GM13976 (cell line): ENCODE data around the gene NUDT8.
A peak's percentile ranks its signal among the peaks of the same experiment; 100 is the strongest.

Experiments
- DNase-seq: peaks from one replicate; pipeline ENCODE4 v3.0.0; 2012; ENCODE audit warnings: low spot score
- CTCF ChIP-seq: IDR thresholded peaks from 2 replicates; pipeline ENCODE4 v1.5.1; 2012; ENCODE audit warnings: borderline replicate concordance, mild to moderate bottlenecking; ENCODE audit not compliant: insufficient read depth; ENCODE audit errors: extremely low read depth, missing control alignments, control extremely low read depth
- in situ Hi-C: fragments of 300-500 bp; cut with MboI; formaldehyde crosslinking; loops from one replicate; pipeline ENCODE4 v1.12.0; 2022; ENCODE audit warnings: low sequenced_read_pairs, mixed read lengths, inconsistent platforms; ENCODE audit not compliant: unreplicated experiment

NUDT8 gene

GRCh38 chr11:67631411-67631810 is 1.7 kb upstream of the NUDT8 start:
- no peak for DNase-seq
- no peak for TF ChIP-seq CTCF
- in situ Hi-C loops, result loop anchor here (10.0 kb wide), 1 partner anchor 73 kb away; no protein-coding TSS in a partner anchor

GRCh38 chr11:67630943-67631331 is 1.2 kb upstream of the NUDT8 start:
- DNase-seq, result no peak
- in situ Hi-C loops, result loop anchor here (10.0 kb wide), 1 partner anchor 74 kb away; no protein-coding TSS in a partner anchor

GRCh38 chr11:67630228-67630942 is 648 bp upstream of the NUDT8 start:
- in situ Hi-C loops, result loop anchor here (10.0 kb wide), 1 partner anchor 74 kb away; no protein-coding TSS in a partner anchor
- peak; percentile 100 for DNase-seq
- peak; percentile 70 for TF ChIP-seq CTCF

More at GRCh38 chr11:67630943-67631331, 1.2 kb upstream of the NUDT8 start:
- TF ChIP-seq CTCF, result no peak

GRCh38 chr11:67628710-67629385 is 889 bp downstream of the NUDT8 start:
- no peak for TF ChIP-seq CTCF
- in situ Hi-C loops, result no loop called here
- no peak for DNase-seq

- TF ChIP-seq CTCF, result no peak
- DNase-seq, result no peak
- in situ Hi-C loops, result no loop called here
Observed at GRCh38 chr11:67627812-67628624, 1.7 kb downstream of the NUDT8 start.

- DNase-seq, result no peak
- in situ Hi-C loops, result no loop called here
- TF ChIP-seq CTCF, result no peak
Observed at GRCh38 chr11:67627441-67627811, 2.3 kb downstream of the NUDT8 start.
